Hematopoietic multipotent progenitor cell treated with erythropoietin and hydrocortisone succinate and interleukin-3 and kit ligand, for 4 days (in vitro differentiated cells): ENCODE measurements around the gene IGHMBP2.

Experiments
- DNase-seq: peaks from one replicate; pipeline ENCODE4 v3.0.0-alpha.2; 2015

IGHMBP2 gene

DNA sequence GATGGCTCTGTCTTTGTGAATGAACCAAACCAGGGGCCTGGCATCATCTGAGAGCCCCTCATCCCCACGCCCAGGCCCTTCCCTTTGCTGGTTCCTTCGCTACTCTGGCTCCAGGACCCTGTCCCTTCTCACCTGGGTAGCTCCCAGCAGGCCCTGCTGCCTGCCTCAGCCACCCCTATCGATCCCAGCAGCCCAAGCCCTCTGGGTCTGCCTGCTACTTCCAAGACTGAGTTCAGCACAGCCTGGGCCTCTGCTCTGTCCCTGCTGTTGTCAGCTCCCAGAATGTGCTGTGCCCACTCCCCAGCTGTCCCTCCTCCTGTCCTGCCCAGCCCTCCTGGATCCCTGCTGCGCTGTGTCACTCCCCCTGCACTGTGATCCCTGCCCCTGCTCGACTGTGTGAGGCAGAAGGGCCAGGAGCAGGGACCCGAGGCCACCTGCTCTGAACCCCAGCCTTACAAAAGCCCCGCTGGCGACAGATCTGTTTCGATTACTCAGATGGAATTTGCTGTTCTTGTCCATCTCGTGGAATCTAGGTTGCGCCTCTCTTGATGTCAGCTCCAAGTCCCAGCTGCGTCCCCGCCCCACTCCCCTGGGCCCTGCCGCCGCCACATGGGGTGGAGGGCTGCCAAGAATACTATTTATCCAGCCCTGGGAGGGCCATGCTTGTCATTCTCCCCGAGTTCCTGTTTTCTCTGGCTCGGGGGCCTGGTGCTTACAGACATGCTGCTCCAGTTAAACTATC lies 13.0 kb upstream of the IGHMBP2 start:
- peak; percentile 79 for DNase-seq

DNA sequence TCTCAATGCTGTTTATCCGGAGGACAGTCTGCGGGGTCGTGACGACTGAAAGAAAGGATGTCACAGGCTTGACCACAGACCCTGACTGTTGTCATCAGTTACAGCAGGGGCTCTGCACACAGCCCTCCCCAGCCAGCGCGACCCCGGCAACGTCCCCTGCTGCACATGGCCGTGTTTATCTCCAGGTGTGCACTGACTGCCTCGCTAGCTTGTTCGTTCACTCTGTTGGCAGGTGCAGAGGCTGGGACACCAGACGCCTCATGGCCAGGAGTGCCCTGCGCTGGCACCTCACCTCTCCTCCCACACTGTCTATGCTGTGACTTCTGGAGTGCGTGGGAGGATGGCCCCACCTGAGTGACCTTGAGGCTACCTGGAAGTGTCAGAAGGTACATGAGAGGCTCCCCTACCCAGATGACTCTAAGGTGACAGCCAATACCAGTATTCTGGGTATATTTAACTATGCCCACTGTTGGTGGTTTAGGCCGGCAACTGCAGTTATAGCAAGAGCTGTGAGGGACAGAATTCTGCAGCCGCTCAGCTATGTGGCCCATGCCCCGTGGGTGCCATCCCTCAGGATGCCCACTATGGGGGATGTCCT lies 12.2 kb upstream of the IGHMBP2 start:
- DNase-seq: no peak

DNA sequence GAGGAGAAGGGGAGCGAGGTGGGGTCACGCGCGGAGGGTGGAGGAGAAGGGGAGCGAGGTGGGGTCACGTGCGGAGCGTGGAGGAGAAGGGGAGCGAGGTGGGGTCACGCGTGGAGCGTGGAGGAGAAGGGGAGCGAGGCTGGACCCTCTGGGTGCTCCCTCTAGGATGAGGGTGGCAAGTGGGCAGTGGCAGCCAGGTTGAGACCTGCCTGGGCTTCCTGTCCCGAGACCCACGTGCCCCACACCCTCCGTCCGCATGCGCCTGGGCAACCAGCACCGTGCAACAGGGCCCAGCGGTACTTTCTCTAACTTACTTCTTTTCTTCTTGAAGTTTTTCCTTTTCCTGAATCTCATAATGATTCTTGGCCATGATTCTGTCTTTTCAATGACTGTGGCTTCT lies 11.1 kb upstream of the IGHMBP2 start:
- no peak for DNase-seq

DNA sequence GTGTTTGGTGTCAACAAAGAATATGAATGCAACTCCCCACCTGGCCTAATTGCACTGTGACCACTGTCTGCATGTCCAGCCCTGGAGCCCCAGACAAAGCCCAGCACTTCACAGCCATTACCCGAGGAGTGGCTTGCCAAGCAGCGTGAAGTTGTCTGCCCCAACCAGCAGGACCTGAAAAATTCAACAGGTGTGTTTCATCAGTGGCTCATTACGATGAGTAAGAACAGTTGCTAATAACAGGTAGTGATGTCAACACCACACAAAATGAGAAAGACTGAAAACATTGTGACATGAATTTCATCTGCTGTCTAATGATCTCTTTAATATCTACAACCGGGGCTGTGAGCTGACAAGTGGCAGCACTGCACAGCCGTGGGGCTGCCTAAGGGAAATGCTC lies 10.4 kb upstream of the IGHMBP2 start:
- no peak for DNase-seq

DNA sequence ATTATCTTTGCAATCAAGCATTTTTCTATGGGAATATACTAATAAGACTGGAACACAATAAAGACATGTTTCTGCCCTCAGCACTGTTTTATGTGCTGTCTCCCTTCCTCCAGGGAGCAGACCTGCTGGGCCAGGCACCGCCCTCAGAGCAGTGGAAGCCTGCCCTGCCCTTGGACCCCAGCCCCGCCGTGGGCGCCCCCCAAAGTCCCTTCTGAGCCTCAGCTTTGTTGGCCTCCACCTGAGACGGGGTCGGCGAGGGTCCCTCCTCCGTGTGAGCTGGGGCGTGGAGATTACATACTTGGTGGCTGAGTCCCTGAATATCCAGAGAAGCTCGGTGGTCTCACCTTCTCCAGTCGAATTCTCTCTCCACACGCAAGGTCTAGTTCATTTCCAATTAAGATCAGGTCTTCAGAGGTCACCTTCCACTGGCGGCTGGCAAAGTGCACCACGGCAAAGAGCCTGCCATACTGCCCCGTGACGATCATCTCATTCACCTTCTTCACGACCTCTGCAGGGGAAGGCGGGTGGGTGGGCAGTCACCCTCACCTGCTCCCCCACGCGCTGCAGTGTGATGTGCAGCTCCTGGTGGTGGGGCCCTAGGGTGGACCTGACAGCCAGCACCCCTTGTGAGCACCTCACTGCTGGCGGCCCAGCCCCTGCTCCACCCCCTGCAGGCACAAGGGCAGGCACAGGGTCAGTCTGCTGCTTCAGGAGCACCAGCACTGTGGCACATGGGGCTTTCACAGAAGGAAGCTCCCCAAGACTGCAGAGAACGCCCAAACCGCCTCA lies 7.3 kb upstream of the IGHMBP2 start:
- no peak for DNase-seq

DNA sequence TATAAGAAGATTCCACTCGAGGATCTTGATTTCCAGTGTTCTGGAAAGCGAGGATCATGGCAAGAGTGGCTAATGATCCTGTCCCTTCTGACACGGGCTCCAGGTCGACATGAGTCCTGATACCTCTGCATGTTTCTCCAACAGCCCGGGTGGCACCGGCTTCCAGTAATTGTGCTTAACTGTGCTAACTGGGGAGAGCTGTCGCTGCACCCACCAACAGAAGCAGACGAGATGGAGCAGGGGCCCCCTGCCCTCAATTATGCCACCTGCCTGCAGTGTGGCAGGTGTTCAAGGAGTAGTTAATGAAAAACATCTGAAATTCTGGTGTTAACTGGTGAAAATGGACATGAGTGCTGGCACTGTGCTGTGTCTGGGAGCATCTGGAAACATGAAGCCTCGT lies 6.2 kb upstream of the IGHMBP2 start:
- DNase-seq: no peak

DNA sequence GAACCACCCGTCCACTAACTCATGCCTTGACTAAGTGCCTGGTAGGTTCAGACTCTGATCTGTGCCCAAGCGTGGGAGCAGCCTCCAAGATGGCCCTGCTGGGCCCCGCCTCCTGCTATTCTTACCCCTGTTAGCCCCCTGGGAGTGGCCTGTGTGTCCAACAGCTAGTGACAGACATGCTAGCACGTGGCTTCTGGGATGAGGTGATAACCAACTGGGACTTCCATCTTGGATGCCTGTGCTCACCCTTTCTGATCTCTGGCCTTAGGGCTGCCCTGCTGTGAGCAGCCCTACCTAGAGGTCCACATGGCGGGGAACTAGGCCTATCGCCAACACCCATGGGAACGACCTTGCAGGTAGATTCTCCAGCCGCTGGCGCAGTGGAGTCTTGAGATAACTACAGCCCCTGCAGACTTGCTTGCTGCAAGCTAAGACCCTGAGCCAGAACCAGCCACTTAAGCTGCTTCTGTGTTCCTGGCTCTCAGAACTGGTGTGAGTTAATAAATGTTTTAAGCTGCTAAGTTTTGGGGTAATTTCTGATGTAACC lies 2.8 kb upstream of the IGHMBP2 start:
- DNase-seq: peak; percentile 24

DNA sequence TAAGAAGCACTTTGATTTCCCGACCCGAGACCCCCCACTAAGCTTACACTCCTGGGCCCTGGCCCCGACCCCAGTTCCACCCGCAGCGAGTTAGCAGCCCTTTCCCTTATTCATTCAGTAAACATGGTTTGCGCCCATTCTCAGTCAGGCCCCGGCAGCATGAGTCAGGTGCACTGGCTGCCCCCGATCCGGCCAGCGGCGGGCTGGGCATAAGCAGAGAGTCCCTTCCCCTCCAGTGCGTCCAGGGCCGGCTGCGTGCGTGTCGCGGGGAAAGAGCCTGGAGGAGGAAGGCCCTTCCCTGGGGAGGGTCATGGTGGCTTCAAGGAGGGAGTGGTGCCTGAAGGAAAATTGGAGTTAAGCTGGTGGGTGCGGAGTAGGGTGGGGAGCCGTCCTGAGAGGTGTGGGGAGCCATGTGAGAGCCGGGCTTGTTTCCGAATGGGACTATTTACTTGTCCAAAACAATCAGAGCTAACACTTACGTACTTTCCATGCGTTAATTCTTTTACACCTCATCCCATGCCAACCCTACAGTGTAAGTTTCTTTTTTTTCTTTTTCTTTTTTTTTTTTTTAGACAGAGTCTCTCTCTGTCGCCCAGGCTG lies 657 bp downstream of the IGHMBP2 start:
- peak; percentile 44 for DNase-seq

DNA sequence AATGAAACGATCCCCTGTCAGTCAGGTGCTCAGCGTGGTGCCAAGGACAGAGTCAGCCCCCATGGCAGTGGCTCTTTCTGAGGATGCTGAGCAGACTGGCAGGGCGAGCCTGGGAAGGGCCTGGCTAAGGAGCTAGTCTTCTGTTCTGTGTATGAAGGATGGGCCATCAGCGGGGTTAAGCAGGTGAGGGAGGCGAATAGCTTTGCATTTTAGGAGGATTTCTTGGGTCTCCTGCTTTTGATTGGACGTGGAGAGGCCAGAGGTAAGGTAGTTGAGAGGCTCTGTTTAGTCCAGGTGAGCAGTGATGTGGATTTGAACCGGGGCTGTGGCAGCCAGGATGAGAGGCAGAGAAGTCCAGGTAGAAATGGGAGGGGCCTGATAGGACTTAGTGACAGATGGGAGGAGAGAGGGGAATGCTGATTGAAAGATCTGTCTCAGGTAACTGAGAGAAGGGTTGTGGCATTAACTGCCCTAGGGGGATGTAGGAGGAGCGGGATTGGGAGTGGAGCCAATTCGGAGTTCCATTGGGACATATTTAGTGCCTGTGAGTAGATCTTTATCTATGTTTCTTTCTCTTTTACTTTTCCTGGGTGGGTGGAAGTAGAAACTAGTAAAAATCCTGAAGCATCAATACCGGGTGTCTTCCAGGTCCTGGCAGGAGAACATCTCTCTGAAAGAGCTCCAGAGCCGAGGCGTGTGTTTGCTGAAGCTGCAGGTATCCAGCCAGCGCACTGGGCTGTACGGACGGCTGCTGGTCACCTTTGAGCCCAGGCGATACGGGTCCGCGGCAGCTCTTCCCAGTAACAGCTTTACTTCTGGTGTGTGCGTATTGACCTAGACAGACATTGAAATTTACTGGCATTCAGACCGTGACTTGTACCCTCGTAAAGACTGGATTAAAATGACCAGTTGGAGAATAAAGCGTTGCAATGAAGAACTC lies 2.0 kb downstream of the IGHMBP2 start:
- DNase-seq: no peak

DNA sequence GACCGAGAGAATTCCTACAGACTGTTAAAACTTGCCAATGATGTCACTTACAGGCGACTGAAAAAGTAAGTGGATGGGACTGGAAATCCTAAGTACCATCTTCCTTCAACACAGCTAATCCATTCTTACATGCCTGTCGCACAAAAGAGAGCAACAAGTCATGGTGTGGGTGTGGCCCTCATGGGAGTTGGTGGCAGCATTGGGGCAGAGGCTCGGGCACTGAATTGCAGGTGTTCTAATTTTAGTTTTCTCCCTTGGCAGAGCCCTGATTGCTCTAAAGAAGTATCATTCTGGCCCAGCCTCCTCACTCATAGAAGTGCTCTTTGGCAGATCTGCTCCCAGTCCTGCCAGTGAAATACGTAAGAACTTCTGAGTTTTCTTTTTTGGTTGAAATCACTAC lies 4.6 kb downstream of the IGHMBP2 start:
- no peak for DNase-seq

DNA sequence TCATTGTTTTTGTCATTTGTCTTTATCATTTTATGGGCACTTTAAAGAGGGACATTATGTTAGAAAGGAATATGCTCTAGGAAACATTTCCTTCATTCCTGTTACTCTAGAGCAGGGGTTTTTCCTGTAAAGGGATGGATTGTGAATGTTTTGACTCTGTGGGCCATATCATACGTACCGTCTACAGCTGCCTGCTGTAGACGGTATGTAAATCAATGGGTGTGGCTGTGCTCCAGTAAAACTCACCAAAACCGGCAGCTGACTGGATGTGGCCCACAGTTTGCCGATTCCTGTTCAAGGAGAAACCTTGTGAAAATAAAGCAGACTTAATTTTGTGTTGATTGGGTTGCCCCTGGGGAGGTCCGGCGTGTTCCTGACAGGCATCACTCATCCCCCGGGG lies 7.3 kb downstream of the IGHMBP2 start:
- no peak for DNase-seq

DNA sequence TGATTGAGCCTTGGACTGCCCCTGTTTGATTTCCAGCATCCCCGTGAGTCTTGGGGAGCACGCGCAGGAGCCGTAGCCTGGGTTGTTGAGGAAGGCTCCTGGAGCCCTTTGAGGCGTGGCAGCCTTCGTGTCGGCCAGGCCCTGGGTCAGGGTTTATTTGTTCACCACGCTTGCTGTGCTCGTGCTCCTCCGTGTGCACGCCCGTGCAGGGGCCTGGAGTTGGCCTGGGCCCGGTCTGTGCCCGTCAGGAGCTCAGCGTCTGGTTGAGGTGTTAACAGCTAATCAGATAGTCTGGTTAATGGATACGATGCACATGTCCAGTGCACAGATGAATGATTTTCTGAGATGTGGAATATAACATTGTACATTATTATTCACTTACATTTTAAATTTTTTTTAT lies 8.0 kb downstream of the IGHMBP2 start:
- no peak for DNase-seq

DNA sequence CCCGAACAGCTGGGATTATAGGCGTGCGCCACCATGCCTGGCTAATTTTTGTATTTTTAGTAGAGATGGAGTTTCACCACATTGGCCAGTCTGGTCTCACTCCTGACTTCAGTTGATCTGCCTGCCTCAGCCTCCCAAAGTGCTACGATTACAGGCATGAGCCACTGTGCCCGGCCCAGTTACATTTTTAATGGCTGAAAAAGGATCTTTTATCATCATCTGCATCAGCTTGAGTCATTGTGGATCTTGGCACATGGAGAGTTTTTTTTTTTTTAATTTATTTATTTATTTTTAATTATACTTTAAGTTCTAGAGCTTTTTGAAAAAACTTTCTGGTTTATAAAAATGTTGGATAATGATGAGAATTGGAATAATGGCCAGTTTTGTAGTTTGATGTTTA lies 8.6 kb downstream of the IGHMBP2 start:
- no peak for DNase-seq

DNA sequence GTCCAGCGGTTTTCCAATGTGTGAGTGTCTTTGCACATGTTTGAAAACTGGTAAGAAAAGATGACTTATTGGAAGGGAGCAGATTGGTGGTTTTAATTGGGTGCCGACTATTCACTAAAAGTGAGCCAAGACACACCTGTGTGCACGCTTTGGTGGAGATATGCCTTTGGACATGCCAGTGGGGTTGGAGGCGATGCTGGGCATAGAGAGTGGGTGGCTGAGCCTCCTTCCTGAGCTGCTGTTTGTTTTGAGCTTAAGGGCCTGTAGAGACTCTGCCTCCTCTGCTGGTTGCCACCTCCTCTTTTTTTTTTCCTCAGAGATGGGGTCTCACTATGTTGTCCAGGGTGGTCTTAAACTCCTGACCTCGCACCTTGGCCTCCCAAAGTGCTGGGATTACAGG lies 9.5 kb downstream of the IGHMBP2 start:
- DNase-seq: no peak

DNA sequence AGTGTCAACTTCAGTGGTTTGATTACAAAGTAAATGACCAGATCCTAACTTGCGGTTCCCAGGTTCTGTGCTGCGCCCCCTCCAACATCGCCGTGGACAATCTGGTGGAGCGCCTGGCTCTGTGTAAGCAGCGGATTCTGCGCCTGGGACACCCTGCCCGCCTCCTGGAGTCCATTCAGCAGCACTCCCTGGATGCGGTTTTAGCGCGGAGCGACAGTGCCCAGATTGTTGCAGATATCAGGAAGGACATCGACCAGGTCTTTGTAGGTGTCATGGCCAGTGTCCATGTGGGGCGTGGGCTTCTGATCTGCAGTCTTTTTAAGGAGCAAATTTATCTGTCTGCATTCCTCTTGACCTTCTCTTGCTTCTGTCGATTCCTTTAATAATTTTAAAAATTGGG lies 11.1 kb downstream of the IGHMBP2 start:
- no peak for DNase-seq

DNA sequence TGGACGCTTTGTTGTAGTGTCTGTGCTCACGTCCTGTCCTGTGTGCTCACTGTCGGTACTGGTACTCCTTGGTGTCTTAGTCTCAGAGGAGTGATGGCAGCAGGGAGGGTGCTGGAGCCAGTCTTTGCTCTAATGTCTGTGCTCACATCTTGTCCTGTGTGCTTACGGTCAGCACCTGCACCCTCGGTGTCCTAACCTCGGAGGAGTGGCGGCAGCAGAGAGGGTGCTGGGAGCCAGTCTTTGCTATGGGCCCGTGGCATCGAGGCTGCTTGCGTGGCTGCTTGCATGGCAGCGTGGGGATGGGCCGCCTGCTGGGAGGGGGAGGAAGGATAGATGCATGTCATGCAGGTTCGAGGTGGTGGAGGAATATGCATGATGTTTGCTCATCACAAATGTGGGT lies 12.7 kb downstream of the IGHMBP2 start:
- DNase-seq: no peak

DNA sequence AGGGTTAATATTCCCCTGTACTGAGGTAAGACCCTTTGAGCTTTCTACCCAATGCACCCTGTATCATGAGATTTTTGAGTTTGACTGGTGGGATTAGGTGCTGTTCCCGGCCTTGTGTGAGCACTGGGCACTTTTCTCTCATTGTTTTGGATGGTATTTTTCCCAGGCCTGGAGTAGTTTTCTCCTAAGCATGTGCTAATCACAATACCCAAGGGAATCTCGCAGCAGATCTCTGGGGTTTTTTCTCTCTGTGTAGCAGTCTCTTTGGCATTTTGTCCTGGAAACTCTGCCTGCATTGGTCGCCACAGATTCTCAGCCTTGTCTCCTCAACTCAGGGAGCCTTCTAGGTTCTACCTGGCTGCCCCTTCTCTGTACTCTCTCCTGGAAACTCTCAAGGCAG lies 19.9 kb downstream of the IGHMBP2 start:
- no peak for DNase-seq

DNA sequence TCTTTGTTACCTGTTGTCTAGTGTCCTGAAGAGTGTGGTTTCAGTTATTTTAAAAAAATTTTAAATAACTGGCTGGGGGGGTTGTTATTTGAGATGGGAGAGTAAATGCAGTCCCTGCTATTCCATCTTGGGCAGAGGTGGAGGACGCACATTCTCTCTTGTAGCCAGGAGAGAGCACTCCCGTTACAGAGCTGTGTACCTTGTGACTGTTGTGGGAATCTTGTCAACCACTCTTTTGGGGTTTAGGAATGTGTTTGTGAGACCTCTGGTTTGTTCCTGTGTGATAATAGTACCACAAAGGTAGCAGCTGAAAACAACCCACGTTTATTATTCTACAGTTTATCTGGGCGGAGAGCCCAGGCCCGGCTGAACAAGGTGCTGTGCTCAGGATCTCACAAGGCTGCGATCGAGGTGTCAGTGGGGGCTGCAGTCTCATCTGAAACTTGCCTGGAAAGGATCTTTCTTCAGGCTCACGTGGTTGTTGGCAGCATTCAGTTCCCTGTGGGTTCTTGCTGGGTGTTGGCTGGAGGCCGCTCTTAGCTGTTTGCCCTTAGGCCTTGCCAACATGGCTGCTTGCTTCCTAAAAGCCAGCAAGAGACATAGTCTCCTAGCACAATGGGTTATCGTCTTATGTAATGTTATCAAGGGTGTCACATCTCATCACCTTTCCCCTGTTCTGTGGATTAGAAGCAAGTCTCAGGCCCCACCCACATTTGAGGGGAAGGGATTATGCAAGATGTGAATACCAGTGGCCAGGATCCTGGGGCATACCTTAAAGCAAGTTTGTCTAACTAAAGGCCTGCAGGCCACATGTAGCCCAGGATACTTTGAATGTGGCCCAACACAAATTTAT lies 20.6 kb downstream of the IGHMBP2 start:
- no peak for DNase-seq

DNA sequence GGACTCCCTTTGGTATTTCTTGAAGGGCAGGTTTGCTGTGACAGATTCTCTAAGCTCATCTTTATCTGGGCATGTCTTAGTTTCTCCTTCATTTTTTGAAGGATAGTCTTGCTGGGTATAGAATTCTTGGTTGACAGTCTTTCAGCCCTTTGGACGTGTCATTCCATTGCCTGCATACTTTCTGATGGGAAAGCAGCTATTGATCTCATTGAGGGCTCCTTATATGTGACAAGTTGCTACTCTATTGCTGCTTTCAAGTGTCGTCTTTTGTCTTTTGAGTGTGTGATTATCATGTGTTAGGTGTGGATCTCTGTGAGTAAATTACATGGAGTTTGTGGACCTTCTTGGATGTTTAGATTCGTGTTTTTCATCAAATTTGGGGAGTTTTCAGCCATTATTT lies 21.9 kb downstream of the IGHMBP2 start:
- no peak for DNase-seq

DNA sequence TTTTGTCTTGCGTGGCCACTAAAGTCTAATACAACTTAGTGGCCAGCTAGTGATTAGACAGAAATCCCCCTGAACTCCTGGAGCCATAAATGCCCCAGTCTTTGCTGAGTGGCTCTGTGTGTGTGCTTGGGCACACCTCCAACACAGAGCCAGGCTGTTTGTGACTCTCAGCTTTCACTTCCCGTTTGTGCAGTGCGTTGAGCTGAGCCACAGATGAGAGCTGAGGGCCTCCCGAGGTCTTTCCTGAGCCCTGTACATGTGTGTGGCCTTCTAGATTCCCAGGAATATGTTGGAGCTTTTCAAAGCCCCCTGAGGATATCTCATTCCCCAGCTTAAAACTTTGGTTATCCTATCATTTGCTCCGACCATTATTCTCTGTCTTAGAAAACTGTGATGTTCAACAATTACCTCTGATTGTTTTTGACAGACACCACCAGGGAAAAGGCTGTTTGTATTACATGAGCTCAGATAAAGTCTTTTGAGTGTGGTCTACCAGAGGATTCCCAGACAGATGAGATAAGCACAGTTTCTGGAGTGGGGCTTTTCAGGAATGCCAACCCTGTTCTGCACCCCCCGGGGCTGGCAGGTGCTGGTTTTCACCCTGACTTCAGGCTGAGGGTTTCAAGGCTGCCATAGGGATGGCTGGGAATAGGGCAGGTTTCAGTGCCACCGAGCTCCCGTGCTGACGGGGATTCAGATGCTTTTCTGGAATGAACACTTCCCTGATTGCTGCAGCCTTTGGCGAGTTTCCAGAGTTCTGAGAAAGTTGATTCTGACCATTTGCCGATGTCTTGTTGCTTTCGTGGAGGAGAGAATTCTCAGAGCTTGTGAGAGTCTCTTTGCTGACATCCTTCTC lies 23.8 kb downstream of the IGHMBP2 start:
- DNase-seq: no peak
